Body of pancreas (tissue), 4 donors: ENCODE results near the gene MADCAM1. TPM values are rescaled to one million over a fixed set of nuclear protein-coding genes. Genes with fewer than 3 reads are reported as not detected.

ENCODE experiments used
- ATAC-seq: fragments of 150-250 bp; one replicate; pipeline ENCODE4 v1.9.1; 2016
- DNase-seq, 4 donors: peaks; one replicate each; pipeline ENCODE4 v3.0.0-alpha.2; 2019
- H3K27ac ChIP-seq, 4 donors: fragments of 200-600 bp; sonication (generic); 1 replicate in 3 of 4; 2 replicates in 1 of 4; pipeline versions ENCODE4 v1.5.1 to v1.6.1; 2016 to 2019; ENCODE audit warnings: mild to moderate bottlenecking in 1 of 4, mixed read lengths in 1 of 4, moderate library complexity in 1 of 4
- H3K27me3 ChIP-seq, 2 donors: fragments of 200-600 bp; sonication (generic); one replicate each; pipeline ENCODE4 v1.6.0; 2016; ENCODE audit warnings: mild to moderate bottlenecking in 1 of 2
- H3K36me3 ChIP-seq, 2 donors: fragments of 200-600 bp; sonication (generic); replicated peaks in 1 of 2; 2 replicates each; pipeline ENCODE4 v1.5.1; 2016; ENCODE audit warnings: low read depth in 2 of 2; ENCODE audit not compliant: insufficient read depth in 1 of 2
- H3K4me1 ChIP-seq: fragments of 200-600 bp; sonication (generic); one replicate; pipeline ENCODE4 v1.6.0; 2016
- H3K4me3 ChIP-seq, 2 donors: fragments of 200-600 bp; sonication (generic); 1 replicate in 1 of 2; 2 replicates in 1 of 2; pipeline ENCODE4 v1.5.1; 2016 to 2019
- H3K9me3 ChIP-seq, 3 donors: fragments of 200-600 bp; sonication (generic); 1 replicate in 2 of 3; 2 replicates in 1 of 3; pipeline ENCODE4 v1.5.1; 2016
- POLR2A ChIP-seq, 3 donors: fragments of 450-650 bp; IDR thresholded peaks; one replicate each; pipeline ENCODE4 v1.6.1; 2016; ENCODE audit warnings: antibody characterized with exemption in 3 of 3, mild to moderate bottlenecking in 2 of 3
- WGBS, 2 donors: methylation state at CpG; one replicate each; pipeline ENCODE4 v1.1.5; 2017; 5-methylcytosine and 5-hydroxymethylcytosine counted together
- intact Hi-C: fragments of 100-400 bp; cut with DNase I; formaldehyde crosslinking; loops from one replicate; pipeline ENCODE4 v1.15.1; 2023
- total RNA-seq, 2 donors: library from RNA; depleted of rRNA; stranded (reverse); fragments of >200 nt; gene quantifications; one replicate each; pipeline ENCODE4 v1.1.0, GENCODE V29; 2016
- TF ChIP-seq, protein P1 (sequence below), 7 experiments: fragments of 450-650 bp in 4 of 7; fragments of 200-600 bp in 3 of 7; sonication (generic) in 3 of 7; IDR thresholded peaks; one replicate each; pipeline ENCODE4 v1.5.1; 2016 to 2019; ENCODE audit warnings: antibody characterized with exemption in 7 of 7

The MADCAM1 gene
- total RNA-seq, 2 donors from 2014 or later: 3.6 TPM; not detected in 1

DNA sequence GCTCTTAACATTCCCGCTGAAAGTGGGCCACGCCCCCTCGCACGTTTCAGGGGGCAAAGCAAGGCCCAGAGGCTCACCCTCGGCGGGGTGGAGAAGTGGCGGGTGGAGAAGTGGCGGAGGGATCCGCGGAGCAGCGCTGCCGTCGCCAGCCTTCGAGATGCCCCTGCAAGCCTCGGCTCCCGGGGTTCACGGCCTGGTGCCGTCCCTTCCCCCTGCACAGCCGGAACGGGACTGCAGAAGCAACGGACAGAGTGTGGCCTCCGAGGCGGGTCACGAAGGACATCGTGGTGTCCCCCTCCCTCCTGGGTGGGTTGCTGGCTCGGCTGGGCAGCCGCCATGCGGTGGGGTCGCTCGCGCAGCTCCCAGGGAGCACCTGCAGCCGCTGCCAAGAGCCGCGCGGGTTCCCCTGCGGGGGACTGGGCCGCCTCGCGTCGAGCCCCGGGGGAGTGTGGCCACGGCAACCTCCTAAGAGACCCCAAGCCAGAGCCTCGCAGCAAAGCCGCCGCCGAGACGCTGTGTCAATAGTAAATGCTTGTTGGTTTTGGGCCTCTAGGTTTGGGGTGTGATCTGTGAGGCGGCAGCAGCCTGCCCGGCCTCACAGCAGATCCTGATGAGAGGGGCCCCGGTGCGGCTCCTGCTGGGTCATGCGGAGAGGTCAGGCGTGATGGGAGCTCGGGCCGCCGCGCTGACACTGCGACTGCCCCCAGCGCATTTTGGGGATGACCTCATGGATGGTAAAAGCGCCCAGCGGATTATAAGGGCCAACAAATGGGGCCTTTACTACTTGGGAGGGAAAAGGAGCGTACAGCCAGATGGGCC, 16.5 kb downstream of the MADCAM1 start:
- H3K36me3 ChIP-seq: no peaks in the 10 kb centered on the region
- no peak overlapping the region for H3K27ac ChIP-seq
- intact Hi-C loops: no loop called here
- no peaks in the 10 kb centered on the region for H3K27me3 ChIP-seq
- peaks cover 18% of the 10 kb centered on the region for H3K4me1 ChIP-seq
- H3K9me3 ChIP-seq: no peaks in the 10 kb centered on the region
- 66 to 73% methylated on average over 25 to 56 of the region's 62 CpGs for WGBS, 2 donors
- DNase-seq: no peak
- no peak overlapping the region for H3K4me3 ChIP-seq
- TF ChIP-seq, protein P1, sequence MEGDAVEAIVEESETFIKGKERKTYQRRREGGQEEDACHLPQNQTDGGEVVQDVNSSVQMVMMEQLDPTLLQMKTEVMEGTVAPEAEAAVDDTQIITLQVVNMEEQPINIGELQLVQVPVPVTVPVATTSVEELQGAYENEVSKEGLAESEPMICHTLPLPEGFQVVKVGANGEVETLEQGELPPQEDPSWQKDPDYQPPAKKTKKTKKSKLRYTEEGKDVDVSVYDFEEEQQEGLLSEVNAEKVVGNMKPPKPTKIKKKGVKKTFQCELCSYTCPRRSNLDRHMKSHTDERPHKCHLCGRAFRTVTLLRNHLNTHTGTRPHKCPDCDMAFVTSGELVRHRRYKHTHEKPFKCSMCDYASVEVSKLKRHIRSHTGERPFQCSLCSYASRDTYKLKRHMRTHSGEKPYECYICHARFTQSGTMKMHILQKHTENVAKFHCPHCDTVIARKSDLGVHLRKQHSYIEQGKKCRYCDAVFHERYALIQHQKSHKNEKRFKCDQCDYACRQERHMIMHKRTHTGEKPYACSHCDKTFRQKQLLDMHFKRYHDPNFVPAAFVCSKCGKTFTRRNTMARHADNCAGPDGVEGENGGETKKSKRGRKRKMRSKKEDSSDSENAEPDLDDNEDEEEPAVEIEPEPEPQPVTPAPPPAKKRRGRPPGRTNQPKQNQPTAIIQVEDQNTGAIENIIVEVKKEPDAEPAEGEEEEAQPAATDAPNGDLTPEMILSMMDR (IDR thresholded peaks at IDR 0.05): no peak
- TF ChIP-seq POLR2A (IDR thresholded peaks at IDR 0.05): no peak
- no peak for ATAC-seq

DNA sequence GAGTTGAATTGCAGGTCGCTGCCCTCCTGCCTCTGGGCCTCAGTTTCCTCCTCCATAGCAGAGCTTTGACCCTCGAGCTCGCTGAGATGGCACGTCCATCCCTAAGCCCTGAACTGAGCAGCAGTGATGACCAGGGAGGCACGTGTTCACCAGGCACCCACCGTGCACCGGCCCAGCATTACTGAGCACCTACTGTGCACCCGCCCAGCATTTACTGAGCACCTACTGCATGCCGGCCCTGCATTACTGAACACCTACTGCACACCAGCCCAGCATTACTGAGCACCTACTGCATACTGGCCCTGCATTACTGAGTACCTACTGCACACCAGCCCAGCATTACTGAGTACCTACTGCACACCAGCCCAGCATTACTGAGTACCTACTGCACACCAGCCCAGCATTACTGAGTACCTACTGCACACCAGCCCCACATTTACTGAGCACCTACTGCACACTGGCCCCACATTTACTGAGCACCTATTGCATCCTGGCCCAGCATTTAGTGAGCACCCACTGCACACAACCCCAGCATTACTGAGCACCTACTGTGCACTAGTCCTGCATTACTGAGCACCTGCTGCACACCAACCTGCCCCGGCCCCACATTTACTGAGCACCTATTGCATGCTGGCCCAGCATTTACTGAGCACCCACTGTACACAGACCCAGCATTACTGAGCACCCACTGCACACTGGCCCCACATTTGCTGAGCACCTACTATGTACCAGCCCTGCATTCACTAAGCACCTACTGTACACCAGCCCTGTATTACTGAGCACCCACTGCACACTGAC, 17.3 kb downstream of the MADCAM1 start:
- intact Hi-C loops: no loop called here
- TF ChIP-seq, protein P1 (IDR thresholded peaks at IDR 0.05): no peak
- TF ChIP-seq POLR2A (IDR thresholded peaks at IDR 0.05): no peak
- Histone ChIP-seq H3K36me3 (no peaks in the 10 kb centered on the region), H3K27me3 (no peaks in the 10 kb centered on the region), H3K9me3 (no peaks in the 10 kb centered on the region), H3K27ac (no peak overlapping the region), H3K4me1 (peaks cover 10% of the 10 kb centered on the region), H3K4me3 (no peak overlapping the region)
- ATAC-seq (no peak), DNase-seq (no peak)
- 84 to 94% methylated on average over 3 to 10 of the region's 10 CpGs for WGBS, 2 donors

DNA sequence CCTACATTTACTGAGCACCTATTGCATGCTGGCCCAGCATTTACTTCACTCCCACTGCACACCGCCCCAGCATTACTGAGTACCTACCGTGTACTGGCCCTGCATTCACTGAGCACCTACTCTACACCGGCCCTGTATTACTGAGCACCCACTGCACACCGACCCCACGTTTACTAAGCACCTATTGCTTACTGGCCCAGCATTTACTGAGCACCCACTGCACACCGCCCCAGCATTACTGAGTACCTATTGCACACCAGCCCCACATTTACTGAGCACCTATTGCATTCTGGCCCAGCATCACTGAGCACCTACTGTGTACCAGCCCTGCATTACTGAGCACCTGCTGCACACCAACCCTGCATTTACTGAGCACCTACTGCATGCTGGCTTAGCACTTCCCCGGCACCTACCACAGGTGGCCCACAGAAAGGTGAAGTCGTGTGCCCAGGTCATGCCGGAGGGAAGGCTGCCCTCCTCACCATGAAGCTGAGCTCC, 17.9 kb downstream of the MADCAM1 start:
- Histone ChIP-seq H3K4me1 (peaks cover 5% of the 10 kb centered on the region), H3K4me3 (no peak overlapping the region), H3K36me3 (no peaks in the 10 kb centered on the region), H3K27ac (no peak overlapping the region), H3K9me3 (no peaks in the 10 kb centered on the region), H3K27me3 (no peaks in the 10 kb centered on the region)
- WGBS, 2 donors: 91 to 96% methylated on average over 8 to 9 of the region's 9 CpGs
- ATAC-seq: no peak
- intact Hi-C loops: no loop called here
- DNase-seq: no peak
- TF ChIP-seq, protein P1 (IDR thresholded peaks at IDR 0.05): no peak
- TF ChIP-seq POLR2A (IDR thresholded peaks at IDR 0.05): no peak

DNA sequence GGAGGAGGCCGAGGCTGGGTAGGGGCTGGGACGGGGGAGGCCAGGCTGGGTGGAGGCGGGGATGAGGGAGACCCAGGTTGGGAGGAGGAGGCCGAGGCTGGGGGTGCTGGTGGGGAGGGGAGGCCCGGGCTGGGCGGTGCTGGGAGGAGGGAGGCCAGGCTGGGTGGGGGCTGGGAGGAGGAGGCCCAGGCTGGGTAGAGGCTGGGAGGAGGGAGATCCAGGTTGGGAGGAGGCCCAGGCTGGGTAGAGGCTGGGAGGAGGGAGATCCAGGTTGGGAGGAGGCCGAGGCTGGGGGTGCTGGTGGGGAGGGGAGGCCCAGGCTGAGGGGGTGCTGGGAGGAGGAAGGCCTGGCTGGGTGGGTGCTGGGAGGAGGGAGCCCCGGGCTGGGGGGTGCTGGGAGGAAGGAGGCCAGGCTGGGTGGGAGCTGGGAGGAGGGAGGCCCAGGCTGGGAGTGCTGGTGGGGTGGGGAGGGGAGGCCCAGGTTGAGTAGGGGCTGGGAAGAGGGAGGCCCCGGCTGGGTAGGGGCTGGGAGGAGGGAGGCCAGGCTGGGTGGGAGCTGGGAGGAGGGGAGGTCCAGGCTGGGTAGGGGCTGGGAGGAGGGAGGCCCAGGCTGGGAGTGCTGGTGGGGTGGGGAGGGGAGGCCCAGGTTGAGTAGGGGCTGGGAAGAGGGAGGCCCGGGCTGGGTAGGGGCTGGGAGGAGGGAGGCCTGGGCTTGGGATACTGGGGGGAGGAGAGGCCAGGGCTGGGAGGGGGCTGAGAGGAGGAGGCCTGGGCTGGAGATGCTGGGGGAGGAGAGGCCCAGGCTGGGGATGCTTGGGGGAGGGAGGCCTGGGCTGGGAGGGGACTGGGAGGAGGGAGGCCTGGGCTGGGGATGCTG, 21.7 kb downstream of the MADCAM1 start:
- DNase-seq: no peak
- WGBS, 2 donors: 68 to 79% methylated on average over 6 to 7 of the region's 10 CpGs
- Histone ChIP-seq H3K4me3 (no peak overlapping the region), H3K27ac (no peak overlapping the region), H3K36me3 (no peaks in the 10 kb centered on the region), H3K9me3 (no peaks in the 10 kb centered on the region), H3K27me3 (no peaks in the 10 kb centered on the region), H3K4me1 (no peaks in the 10 kb centered on the region)
- no peak for ATAC-seq
- intact Hi-C loops: no loop called here
- TF ChIP-seq, protein P1 (IDR thresholded peaks at IDR 0.05): no peak
- TF ChIP-seq POLR2A (IDR thresholded peaks at IDR 0.05): no peak
